ENCODE results near the gene SMARCA4. TPM values are rescaled to one million over a fixed set of nuclear protein-coding genes. Genes with fewer than 3 reads are reported as not detected.

The SMARCA4 gene
- total RNA-seq, 1 donor from 2014 or later, result 238 TPM

GRCh38 chr19:11054628-11055027, 93.8 kb downstream of the SMARCA4 start:
- no peak for DNase-seq (ENCODE audit: low spot score)
- Mint-ChIP-seq H3K27ac (ENCODE audit: unreplicated experiment) (peak overlapping the region; percentile 18), H3K27me3 (ENCODE audit: unreplicated experiment) (no peaks in the 10 kb centered on the region), H3K4me3 (ENCODE audit: unreplicated experiment) (peak overlapping the region; percentile 69), H3K36me3 (ENCODE audit: low read depth, unreplicated experiment) (peaks cover 31% of the 10 kb centered on the region), H3K9me3 (ENCODE audit: unreplicated experiment) (no peaks in the 10 kb centered on the region), H3K4me1 (ENCODE audit: unreplicated experiment) (peaks cover 7% of the 10 kb centered on the region)
- no peak for TF ChIP-seq CTCF (IDR thresholded peaks at IDR 0.05; ENCODE audit: unreplicated experiment)

DNA sequence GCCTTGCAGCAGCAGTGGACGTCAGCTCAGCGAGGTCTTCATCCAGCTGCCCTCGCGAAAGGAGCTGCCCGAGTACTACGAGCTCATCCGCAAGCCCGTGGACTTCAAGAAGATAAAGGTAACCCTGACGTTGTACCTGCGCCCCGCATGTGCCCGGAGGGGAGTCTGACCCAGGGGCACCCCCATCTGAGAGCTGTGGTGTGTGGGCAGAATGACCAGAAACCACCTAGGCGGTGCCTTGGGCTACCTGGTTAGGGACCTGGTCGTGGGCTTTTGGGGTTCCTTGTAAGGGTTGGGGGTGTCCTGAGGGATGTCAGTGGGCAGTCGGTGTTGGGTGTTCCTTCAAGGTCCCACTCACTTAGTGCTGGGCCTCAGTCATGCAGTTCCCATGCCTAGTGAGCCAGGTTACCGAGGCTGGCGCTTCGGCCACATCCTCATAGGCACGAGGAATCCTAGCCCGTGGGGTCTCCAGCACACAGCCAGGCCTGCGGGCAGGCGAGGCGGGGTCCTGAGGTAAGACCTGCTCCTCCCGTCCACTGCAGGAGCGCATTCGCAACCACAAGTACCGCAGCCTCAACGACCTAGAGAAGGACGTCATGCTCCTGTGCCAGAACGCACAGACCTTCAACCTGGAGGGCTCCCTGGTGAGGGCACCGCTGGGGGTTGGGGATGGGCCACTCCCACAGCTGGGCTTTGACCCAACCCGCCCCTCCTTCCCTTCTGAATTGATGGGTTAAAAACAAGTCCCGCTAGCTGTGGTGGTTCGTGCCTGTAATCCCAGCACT, 97.6 kb downstream of the SMARCA4 start:
- no peak overlapping the region for H3K27ac Mint-ChIP-seq (ENCODE audit: unreplicated experiment)
- H3K36me3 Mint-ChIP-seq (ENCODE audit: low read depth, unreplicated experiment), result peaks cover 39% of the 10 kb centered on the region
- H3K9me3 Mint-ChIP-seq (ENCODE audit: unreplicated experiment), result no peaks in the 10 kb centered on the region
- peaks cover 1% of the 10 kb centered on the region for H3K27me3 Mint-ChIP-seq (ENCODE audit: unreplicated experiment)
- no peak overlapping the region for H3K4me3 Mint-ChIP-seq (ENCODE audit: unreplicated experiment)
- TF ChIP-seq CTCF (IDR thresholded peaks at IDR 0.05; ENCODE audit: unreplicated experiment), result no peak
- no peak for DNase-seq (ENCODE audit: low spot score)
- H3K4me1 Mint-ChIP-seq (ENCODE audit: unreplicated experiment), result no peaks in the 10 kb centered on the region

DNA sequence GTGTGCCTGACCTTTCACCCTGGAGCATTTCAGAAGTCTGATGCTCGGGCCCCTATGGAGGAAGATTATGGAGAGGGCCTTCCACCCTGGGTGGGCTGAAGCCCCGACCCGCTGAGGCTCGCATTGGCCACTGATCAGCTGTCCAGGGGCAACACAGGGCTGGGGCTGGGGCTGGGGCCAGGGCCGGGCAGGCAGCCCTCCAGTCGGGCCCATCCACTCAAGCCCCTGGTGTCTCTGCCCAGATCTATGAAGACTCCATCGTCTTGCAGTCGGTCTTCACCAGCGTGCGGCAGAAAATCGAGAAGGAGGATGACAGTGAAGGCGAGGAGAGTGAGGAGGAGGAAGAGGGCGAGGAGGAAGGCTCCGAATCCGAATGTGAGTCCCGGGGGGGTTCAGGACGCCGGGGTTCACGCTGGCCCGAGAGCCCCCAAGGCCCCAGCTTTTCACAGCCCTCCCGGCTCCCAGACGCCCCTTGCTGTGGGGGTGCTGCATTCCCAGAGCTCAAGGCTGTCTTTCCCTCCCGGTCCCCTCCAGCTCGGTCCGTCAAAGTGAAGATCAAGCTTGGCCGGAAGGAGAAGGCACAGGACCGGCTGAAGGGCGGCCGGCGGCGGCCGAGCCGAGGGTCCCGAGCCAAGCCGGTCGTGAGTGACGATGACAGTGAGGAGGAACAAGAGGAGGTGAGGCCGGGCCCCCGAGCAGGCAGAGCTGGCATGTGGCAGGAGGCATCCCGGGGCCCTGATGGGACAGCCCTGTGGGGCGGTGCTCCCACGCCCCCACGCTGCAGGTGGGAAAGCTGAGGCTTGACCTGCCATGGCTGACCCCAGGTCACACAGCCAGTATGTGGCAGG, 98.9 kb downstream of the SMARCA4 start:
- peaks cover 36% of the 10 kb centered on the region for H3K36me3 Mint-ChIP-seq (ENCODE audit: low read depth, unreplicated experiment)
- H3K4me1 Mint-ChIP-seq (ENCODE audit: unreplicated experiment), result no peaks in the 10 kb centered on the region

DNA sequence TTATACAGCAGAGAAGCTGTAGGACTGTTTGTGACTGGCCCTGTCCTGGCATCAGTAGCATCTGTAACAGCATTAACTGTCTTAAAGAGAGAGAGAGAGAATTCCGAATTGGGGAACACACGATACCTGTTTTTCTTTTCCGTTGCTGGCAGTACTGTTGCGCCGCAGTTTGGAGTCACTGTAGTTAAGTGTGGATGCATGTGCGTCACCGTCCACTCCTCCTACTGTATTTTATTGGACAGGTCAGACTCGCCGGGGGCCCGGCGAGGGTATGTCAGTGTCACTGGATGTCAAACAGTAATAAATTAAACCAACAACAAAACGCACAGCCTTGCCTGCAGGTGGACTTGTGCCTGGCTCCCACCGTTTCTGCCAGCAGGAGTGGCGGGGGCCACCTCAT, 101.1 kb downstream of the SMARCA4 start:
- no peak overlapping the region for H3K4me3 Mint-ChIP-seq (ENCODE audit: unreplicated experiment)
- no peaks in the 10 kb centered on the region for H3K9me3 Mint-ChIP-seq (ENCODE audit: unreplicated experiment)
- no peak for DNase-seq (ENCODE audit: low spot score)
- H3K27ac Mint-ChIP-seq (ENCODE audit: unreplicated experiment), result no peak overlapping the region
- no peaks in the 10 kb centered on the region for H3K4me1 Mint-ChIP-seq (ENCODE audit: unreplicated experiment)
- H3K36me3 Mint-ChIP-seq (ENCODE audit: low read depth, unreplicated experiment), result peaks cover 33% of the 10 kb centered on the region
- TF ChIP-seq CTCF (IDR thresholded peaks at IDR 0.05; ENCODE audit: unreplicated experiment), result no peak
- H3K27me3 Mint-ChIP-seq (ENCODE audit: unreplicated experiment), result peaks cover 6% of the 10 kb centered on the region

More for the DNA sequence above, 98.9 kb downstream of the SMARCA4 start:
- no peak for TF ChIP-seq CTCF (IDR thresholded peaks at IDR 0.05; ENCODE audit: unreplicated experiment)
- DNase-seq (ENCODE audit: low spot score), result no peak
- Mint-ChIP-seq H3K27ac (ENCODE audit: unreplicated experiment) (peak overlapping the region; percentile 52), H3K27me3 (ENCODE audit: unreplicated experiment) (peaks cover 3% of the 10 kb centered on the region), H3K4me3 (ENCODE audit: unreplicated experiment) (peak overlapping the region; percentile 73), H3K9me3 (ENCODE audit: unreplicated experiment) (no peaks in the 10 kb centered on the region)
